Measurements from ENCODE around the gene JMJD8. TPM values are rescaled to one million over a fixed set of nuclear protein-coding genes. Genes with fewer than 3 reads are reported as not detected.

The JMJD8 gene
- total and polyA plus RNA-seq, 9 of the 15 experiments (the other 6 are each of a cell fraction or from before 2014, with no cell fraction given) = 1.2 to 50.6 (median 29.3) TPM

DNA sequence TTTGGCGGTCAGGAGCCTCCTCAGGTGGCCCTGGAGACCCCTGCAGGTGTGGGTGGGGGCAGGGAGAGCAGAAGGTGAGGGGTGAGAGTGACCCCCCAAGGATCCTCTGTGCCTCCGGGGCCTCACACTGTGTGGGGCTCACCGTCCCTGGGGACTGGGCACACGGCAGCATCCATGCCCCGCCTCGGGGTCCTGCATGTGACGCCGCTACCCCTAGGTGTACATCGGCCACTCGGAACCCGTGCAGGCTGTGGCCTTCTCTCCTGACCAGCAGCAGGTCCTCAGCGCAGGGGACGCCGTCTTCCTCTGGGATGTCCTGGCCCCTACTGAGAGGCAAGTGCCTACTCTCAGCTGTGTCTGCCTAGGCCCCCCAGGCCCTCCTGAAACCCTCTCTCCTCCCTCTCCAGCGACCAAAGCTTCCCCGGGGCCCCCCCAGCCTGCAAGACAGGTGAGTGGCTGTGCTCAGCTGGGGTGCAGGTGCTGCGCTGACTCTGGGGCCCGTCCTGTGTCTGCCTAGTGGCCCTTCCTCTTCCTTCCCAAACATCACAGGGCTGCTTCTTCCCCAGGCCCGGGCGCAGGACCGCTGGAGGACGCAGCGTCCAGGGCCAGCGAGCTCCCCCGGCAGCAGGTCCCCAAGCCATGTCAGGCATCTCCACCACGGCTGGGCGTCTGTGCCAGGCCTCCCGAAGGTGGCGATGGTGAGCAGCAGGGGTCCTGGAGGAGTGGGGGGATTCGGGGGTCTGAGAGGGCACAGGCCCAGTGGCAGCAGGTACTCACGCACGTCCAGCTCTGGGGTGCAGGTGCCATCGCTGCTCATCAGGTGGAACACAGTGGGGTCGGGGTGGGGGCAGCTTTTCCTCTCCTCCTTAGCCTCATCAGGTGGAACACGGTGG, 25.2 kb downstream of the JMJD8 start (continued):
- no peak for TF ChIP-seq ARID4B (CRISPR knock-in tag; IDR thresholded peaks at IDR 0.05)
- TF ChIP-seq, protein P1, sequence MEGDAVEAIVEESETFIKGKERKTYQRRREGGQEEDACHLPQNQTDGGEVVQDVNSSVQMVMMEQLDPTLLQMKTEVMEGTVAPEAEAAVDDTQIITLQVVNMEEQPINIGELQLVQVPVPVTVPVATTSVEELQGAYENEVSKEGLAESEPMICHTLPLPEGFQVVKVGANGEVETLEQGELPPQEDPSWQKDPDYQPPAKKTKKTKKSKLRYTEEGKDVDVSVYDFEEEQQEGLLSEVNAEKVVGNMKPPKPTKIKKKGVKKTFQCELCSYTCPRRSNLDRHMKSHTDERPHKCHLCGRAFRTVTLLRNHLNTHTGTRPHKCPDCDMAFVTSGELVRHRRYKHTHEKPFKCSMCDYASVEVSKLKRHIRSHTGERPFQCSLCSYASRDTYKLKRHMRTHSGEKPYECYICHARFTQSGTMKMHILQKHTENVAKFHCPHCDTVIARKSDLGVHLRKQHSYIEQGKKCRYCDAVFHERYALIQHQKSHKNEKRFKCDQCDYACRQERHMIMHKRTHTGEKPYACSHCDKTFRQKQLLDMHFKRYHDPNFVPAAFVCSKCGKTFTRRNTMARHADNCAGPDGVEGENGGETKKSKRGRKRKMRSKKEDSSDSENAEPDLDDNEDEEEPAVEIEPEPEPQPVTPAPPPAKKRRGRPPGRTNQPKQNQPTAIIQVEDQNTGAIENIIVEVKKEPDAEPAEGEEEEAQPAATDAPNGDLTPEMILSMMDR (IDR thresholded peaks at IDR 0.05 in 2 of 3, conservative IDR thresholded peaks at IDR 0.05 in 1 of 3; ENCODE audit: insufficient read depth in 2 of 3, low read depth in 1 of 3, low read length in 3 of 3) = 0 out of 6 replicates have a peak, but pooled peaks of 1 of the 3 experiments have one; percentile 8
- no peak for TF ChIP-seq CBX5 (IDR thresholded peaks at IDR 0.05; ENCODE audit: borderline replicate concordance, low read depth)

Measured in K562 (cell line).